Erythroblast (primary cell): Measurements from ENCODE around the gene EYS.

Source experiments
- GATA1 ChIP-seq: IDR thresholded peaks from 2 replicates; pipeline ENCODE4 v1.6.1; 2011; ENCODE audit warnings: low read depth, mild to moderate bottlenecking, control low read depth, low read length, moderate library complexity
- POLR2A ChIP-seq: IDR thresholded peaks from 2 replicates; pipeline ENCODE4 v1.6.1; 2011; ENCODE audit warnings: mild to moderate bottlenecking, low read length

- TF ChIP-seq POLR2A = no peak
- TF ChIP-seq GATA1 = no peak
Measured at GRCh38 chr6:63795006-63795405, 1912.0 kb downstream of the EYS start.
